ENCODE measurements around the gene TAP1. TPM values are rescaled to one million over a fixed set of nuclear protein-coding genes. Genes with fewer than 3 reads are reported as not detected.

The TAP1 gene
- total and polyA plus RNA-seq, 10 of the 15 experiments (the other 5 are each of a cell fraction or from before 2014, with no cell fraction given): 33.4 to 249 (median 169) TPM

DNA sequence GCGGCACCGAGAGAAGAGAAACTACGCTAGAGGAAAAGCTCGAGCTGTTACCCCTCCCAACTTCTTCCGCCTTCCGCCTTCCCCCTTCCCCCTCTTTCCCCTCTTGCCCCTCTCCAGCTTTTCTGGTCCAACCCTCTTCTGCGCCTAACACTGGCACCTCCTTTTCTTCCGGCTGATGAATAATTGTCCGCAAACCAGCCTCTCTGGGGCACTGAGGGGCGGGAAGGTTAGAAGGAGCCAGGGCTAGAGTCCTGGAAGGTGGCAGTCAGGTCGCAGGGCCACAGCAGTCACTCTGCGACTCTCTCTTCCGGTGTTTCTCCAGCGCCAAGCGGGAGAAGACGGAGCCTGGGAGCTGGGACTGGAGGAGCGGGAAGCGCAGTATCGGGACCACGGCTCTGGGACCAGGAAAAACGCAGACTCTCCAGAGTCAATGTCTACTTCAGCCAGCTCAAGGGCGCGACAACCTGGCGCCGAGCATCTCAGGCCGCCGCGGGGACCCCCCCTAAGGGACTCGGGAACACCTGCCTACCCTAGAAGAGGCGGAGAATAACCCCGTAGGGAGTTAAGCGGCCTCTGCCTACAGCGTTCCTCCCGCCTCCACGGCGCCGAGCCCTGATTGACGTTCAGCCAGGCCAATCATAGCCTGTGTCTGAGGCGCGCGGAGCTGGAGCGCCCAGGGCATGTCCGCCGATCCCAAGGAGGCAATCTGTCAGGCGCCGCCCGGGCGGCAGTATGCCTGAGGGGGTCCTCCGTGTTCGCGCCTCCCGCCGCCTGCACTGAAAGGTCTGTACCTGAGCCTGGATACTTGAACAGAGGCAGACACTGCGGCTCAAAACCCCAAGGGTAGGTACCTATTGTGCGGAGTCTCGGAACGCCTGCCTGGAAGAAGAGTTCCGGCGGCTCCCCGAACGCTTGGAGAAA, 40.8 kb upstream of the TAP1 start (continued):
- TF ChIP-seq ZNF207 (IDR thresholded peaks at IDR 0.05; ENCODE audit: borderline replicate concordance): 0 out of 2 replicates have a peak, but pooled peaks have one; percentile 42
- TF ChIP-seq MYB (IDR thresholded peaks at IDR 0.05; ENCODE audit: borderline replicate concordance, low read depth, low read length): no peak
- TF ChIP-seq TCF12 (IDR thresholded peaks at IDR 0.05; ENCODE audit: low read depth, low read length): peak; percentile 51; the same call in 1 of the 2 replicates
- no peak for TF ChIP-seq HDAC6 (IDR thresholded peaks at IDR 0.05; ENCODE audit: unreplicated experiment)
- TF ChIP-seq, protein P1, sequence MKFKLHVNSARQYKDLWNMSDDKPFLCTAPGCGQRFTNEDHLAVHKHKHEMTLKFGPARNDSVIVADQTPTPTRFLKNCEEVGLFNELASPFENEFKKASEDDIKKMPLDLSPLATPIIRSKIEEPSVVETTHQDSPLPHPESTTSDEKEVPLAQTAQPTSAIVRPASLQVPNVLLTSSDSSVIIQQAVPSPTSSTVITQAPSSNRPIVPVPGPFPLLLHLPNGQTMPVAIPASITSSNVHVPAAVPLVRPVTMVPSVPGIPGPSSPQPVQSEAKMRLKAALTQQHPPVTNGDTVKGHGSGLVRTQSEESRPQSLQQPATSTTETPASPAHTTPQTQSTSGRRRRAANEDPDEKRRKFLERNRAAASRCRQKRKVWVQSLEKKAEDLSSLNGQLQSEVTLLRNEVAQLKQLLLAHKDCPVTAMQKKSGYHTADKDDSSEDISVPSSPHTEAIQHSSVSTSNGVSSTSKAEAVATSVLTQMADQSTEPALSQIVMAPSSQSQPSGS (IDR thresholded peaks at IDR 0.05; ENCODE audit: low read length): no peak
- TF ChIP-seq ZNF384 (IDR thresholded peaks at IDR 0.05; ENCODE audit: borderline replicate concordance, low read depth, low read length): no peak
- TF ChIP-seq CHD4 (IDR thresholded peaks at IDR 0.05): no peak
- TF ChIP-seq, protein P2, sequence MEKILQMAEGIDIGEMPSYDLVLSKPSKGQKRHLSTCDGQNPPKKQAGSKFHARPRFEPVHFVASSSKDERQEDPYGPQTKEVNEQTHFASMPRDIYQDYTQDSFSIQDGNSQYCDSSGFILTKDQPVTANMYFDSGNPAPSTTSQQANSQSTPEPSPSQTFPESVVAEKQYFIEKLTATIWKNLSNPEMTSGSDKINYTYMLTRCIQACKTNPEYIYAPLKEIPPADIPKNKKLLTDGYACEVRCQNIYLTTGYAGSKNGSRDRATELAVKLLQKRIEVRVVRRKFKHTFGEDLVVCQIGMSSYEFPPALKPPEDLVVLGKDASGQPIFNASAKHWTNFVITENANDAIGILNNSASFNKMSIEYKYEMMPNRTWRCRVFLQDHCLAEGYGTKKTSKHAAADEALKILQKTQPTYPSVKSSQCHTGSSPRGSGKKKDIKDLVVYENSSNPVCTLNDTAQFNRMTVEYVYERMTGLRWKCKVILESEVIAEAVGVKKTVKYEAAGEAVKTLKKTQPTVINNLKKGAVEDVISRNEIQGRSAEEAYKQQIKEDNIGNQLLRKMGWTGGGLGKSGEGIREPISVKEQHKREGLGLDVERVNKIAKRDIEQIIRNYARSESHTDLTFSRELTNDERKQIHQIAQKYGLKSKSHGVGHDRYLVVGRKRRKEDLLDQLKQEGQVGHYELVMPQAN (conservative IDR thresholded peaks at IDR 0.05): no peak; the same call in 1 of the 2 replicates
- TF ChIP-seq NR2C1 (IDR thresholded peaks at IDR 0.05): no peak
- TF ChIP-seq, protein P3, sequence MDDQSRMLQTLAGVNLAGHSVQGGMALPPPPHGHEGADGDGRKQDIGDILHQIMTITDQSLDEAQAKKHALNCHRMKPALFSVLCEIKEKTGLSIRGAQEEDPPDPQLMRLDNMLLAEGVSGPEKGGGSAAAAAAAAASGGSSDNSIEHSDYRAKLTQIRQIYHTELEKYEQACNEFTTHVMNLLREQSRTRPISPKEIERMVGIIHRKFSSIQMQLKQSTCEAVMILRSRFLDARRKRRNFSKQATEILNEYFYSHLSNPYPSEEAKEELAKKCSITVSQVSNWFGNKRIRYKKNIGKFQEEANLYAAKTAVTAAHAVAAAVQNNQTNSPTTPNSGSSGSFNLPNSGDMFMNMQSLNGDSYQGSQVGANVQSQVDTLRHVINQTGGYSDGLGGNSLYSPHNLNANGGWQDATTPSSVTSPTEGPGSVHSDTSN (IDR thresholded peaks at IDR 0.05; ENCODE audit: insufficient replicate concordance, low read depth, low read length): peak; percentile 97
- peak; percentile 70; the same call in 1 of the 2 replicates for TF ChIP-seq CREM (IDR thresholded peaks at IDR 0.05; ENCODE audit: low read depth)
- TF ChIP-seq POU2F2 (IDR thresholded peaks at IDR 0.05; ENCODE audit: borderline replicate concordance, low read depth, low read length): no peak
- peak in 1 of 2 experiments; percentile 56; a peak in 1 of 4 replicates for TF ChIP-seq BHLHE40 (IDR thresholded peaks at IDR 0.05; ENCODE audit: borderline replicate concordance in 1 of 2, low read depth in 2 of 2, low read length in 1 of 2)
- 0 out of 2 replicates have a peak, but pooled peaks have one; percentile 8 for TF ChIP-seq HCFC1 (IDR thresholded peaks at IDR 0.05; ENCODE audit: low read length)
- TF ChIP-seq RELA (IDR thresholded peaks at IDR 0.05; ENCODE audit: borderline replicate concordance, partially characterized antibody): no peak
- peak; percentile 28 for TF ChIP-seq GABPA (IDR thresholded peaks at IDR 0.05; ENCODE audit: low read depth)
- TF ChIP-seq, protein P4, sequence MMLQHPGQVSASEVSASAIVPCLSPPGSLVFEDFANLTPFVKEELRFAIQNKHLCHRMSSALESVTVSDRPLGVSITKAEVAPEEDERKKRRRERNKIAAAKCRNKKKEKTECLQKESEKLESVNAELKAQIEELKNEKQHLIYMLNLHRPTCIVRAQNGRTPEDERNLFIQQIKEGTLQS (IDR thresholded peaks at IDR 0.05; ENCODE audit: borderline replicate concordance, extremely low read depth, low read depth, low read length): no peak
- 0 out of 2 replicates have a peak, but pooled peaks have one; percentile 34 for TF ChIP-seq POLR2AphosphoS5 (IDR thresholded peaks at IDR 0.05; ENCODE audit: low read length)
- peak; percentile 67; the same call in 1 of the 2 replicates for TF ChIP-seq EED (IDR thresholded peaks at IDR 0.05; ENCODE audit: low read depth)
- no peak for TF ChIP-seq NFIC (IDR thresholded peaks at IDR 0.05; ENCODE audit: low read depth, low read length)
- 0 out of 2 replicates have a peak, but pooled peaks have one; percentile 14 for TF ChIP-seq LARP7 (IDR thresholded peaks at IDR 0.05)
- no peak for TF ChIP-seq EGR1 (IDR thresholded peaks at IDR 0.05; ENCODE audit: borderline replicate concordance in 1 of 2, low read depth in 2 of 2, low read length in 2 of 2)
- TF ChIP-seq ZBED1 (IDR thresholded peaks at IDR 0.05; ENCODE audit: borderline replicate concordance): no peak
- TF ChIP-seq, protein P5, sequence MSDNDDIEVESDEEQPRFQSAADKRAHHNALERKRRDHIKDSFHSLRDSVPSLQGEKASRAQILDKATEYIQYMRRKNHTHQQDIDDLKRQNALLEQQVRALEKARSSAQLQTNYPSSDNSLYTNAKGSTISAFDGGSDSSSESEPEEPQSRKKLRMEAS (IDR thresholded peaks at IDR 0.05; ENCODE audit: low read depth, low read length): no peak
- TF ChIP-seq SPI1 (IDR thresholded peaks at IDR 0.05; ENCODE audit: borderline replicate concordance, insufficient read depth, low read depth, low read length): no peak
